Liver (tissue), 3 donors: Measurements from ENCODE around the gene MYL6B.

Source experiments
- EGR1 ChIP-seq, 2 donors: IDR thresholded peaks; 2 replicates each; pipeline ENCODE4 v1.6.1; 2016 to 2018; ENCODE audit warnings: antibody characterized with exemption in 2 of 2, low read depth in 2 of 2
- FOXA1 ChIP-seq: IDR thresholded peaks from 2 replicates; pipeline ENCODE4 v1.6.1; 2016; ENCODE audit warnings: antibody characterized with exemption
- GABPA ChIP-seq, 2 donors: IDR thresholded peaks in 1 of 2; conservative IDR thresholded peaks in 1 of 2; 2 replicates each; pipeline ENCODE4 v1.6.1; 2016; ENCODE audit warnings: antibody characterized with exemption in 2 of 2, mild to moderate bottlenecking in 1 of 2, moderate library complexity in 1 of 2
- RAD21 ChIP-seq, 2 donors: IDR thresholded peaks; 2 replicates each; pipeline ENCODE4 v1.6.1; 2016; ENCODE audit warnings: antibody characterized with exemption in 2 of 2, mild to moderate bottlenecking in 2 of 2
- YY1 ChIP-seq: IDR thresholded peaks from 2 replicates; pipeline ENCODE4 v1.6.1; 2016; ENCODE audit warnings: antibody characterized with exemption, mild to moderate bottlenecking
- TF ChIP-seq, protein P1 (sequence below): fragments of 150-350 bp; IDR thresholded peaks from 2 replicates; pipeline ENCODE4 v1.5.1; 2017; ENCODE audit warnings: improper control_type of control experiment, low read depth, low read length; ENCODE audit not compliant: missing input control
- TF ChIP-seq, protein P2 (sequence below): IDR thresholded peaks from 2 replicates; pipeline ENCODE4 v1.6.1; 2016; ENCODE audit warnings: antibody characterized with exemption
- donor health status: healthy.
- donor health status: healthy.

DNA sequence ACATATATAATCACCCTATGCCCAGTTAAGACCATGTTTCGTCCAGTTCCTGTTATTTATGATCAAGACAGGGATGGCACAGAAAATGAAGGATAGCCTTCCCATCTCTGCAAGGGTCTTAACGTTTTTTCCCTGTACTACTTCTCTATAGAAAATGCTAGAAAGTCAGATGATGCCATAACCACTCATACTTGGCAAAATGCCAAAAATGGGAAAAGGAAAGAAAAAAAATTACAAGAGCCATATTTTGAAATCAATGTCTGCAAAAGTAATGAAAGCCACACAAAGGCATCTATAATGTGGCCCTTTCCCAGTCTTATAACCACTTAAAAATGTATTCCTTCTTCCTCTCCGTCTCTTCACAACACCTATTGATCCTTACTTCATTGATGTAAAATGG, 1.8 kb upstream of the MYL6B start:
- TF ChIP-seq, protein P1, sequence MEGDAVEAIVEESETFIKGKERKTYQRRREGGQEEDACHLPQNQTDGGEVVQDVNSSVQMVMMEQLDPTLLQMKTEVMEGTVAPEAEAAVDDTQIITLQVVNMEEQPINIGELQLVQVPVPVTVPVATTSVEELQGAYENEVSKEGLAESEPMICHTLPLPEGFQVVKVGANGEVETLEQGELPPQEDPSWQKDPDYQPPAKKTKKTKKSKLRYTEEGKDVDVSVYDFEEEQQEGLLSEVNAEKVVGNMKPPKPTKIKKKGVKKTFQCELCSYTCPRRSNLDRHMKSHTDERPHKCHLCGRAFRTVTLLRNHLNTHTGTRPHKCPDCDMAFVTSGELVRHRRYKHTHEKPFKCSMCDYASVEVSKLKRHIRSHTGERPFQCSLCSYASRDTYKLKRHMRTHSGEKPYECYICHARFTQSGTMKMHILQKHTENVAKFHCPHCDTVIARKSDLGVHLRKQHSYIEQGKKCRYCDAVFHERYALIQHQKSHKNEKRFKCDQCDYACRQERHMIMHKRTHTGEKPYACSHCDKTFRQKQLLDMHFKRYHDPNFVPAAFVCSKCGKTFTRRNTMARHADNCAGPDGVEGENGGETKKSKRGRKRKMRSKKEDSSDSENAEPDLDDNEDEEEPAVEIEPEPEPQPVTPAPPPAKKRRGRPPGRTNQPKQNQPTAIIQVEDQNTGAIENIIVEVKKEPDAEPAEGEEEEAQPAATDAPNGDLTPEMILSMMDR = no peak
- TF ChIP-seq RAD21 (IDR thresholded peaks at IDR 0.05) = no peak
- TF ChIP-seq, protein P2, sequence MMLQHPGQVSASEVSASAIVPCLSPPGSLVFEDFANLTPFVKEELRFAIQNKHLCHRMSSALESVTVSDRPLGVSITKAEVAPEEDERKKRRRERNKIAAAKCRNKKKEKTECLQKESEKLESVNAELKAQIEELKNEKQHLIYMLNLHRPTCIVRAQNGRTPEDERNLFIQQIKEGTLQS = no peak
- no peak for TF ChIP-seq FOXA1
- no peak for TF ChIP-seq YY1
- no peak for TF ChIP-seq GABPA (IDR thresholded peaks at IDR 0.05 in 1 of 2, conservative IDR thresholded peaks at IDR 0.05 in 1 of 2)
- TF ChIP-seq EGR1 (IDR thresholded peaks at IDR 0.05; ENCODE audit: low read depth in 2 of 2) = no peak
